Neural cell (in vitro differentiated cells): ENCODE data around the gene PFKL.

Source experiments
- CTCF ChIP-seq: fragments of 450-650 bp; IDR thresholded peaks from 2 replicates; pipeline ENCODE4 v1.5.1; 2014; ENCODE audit warnings: antibody characterized with exemption, mild to moderate bottlenecking, moderate library complexity; ENCODE audit not compliant: poor library complexity, severe bottlenecking
- EP300 ChIP-seq: fragments of 450-650 bp; conservative IDR thresholded peaks from 2 replicates; pipeline ENCODE4 v1.6.1; 2014; ENCODE audit warnings: antibody characterized with exemption, mild to moderate bottlenecking, moderate library complexity; ENCODE audit not compliant: poor library complexity, severe bottlenecking
- EZH2 ChIP-seq: fragments of 200-600, 300-800 bp; shearing (Covaris generic), sonication (generic); IDR thresholded peaks from 2 replicates; pipeline ENCODE4 v1.6.1; 2014; ENCODE audit warnings: antibody characterized with exemption, low read length, borderline replicate concordance, mild to moderate bottlenecking; ENCODE audit not compliant: insufficient read depth, poor library complexity, severe bottlenecking
- MXI1 ChIP-seq: fragments of 450-650 bp; conservative IDR thresholded peaks from 2 replicates; pipeline ENCODE4 v1.6.1; 2014; ENCODE audit warnings: antibody characterized with exemption, mild to moderate bottlenecking; ENCODE audit not compliant: poor library complexity, severe bottlenecking
- POLR2AphosphoS5 ChIP-seq: IDR thresholded peaks from 2 replicates; pipeline ENCODE4 v1.6.1; 2012
- RAD21 ChIP-seq: fragments of 450-650 bp; conservative IDR thresholded peaks from 2 replicates; pipeline ENCODE4 v1.6.1; 2014; ENCODE audit warnings: antibody characterized with exemption, mild to moderate bottlenecking, moderate library complexity
- REST ChIP-seq: IDR thresholded peaks from 2 replicates; pipeline ENCODE4 v1.6.1; 2012; ENCODE audit warnings: borderline replicate concordance
- TAF1 ChIP-seq: IDR thresholded peaks from 2 replicates; pipeline ENCODE4 v1.6.1; 2012; ENCODE audit warnings: low read depth

- TF ChIP-seq CTCF (peak; percentile 80), RAD21 (peak; percentile 78), MXI1 (no peak), EZH2 (no peak), POLR2AphosphoS5 (no peak), EP300 (no peak), TAF1 (no peak), REST (no peak)
Measured at GRCh38 chr21:44297525-44298290, 2.1 kb upstream of the PFKL start.
